SK-N-SH (cell line): ENCODE results near the gene STKLD1. TPM values are rescaled to one million over a fixed set of nuclear protein-coding genes. Genes with fewer than 3 reads are reported as not detected.

Experiments used
- CTCF ChIA-PET: fragments of 300-600, 350-600 bp; formaldehyde crosslinking; extraction: SDS; loops from one replicate; lab custom pipeline; 2021; lab: Yijun Ruan, JAX
- POLR2A ChIA-PET: fragments of 350-600 bp; sonication (Branson Sonifier 250); formaldehyde crosslinking; extraction: SDS; loops from one replicate; lab custom pipeline; 2020; ENCODE audit warnings: antibody characterized with exemption, inconsistent platforms; lab: Yijun Ruan, JAX
- DNase-seq: peaks from one replicate; pipeline ENCODE4 v3.0.0; 2012
- H2AFZ ChIP-seq: fragments of 200-600 bp; sonication (generic); 2 replicates; pipeline ENCODE4 v1.8.1; 2016; ENCODE audit warnings: antibody characterized with exemption, mild to moderate bottlenecking, low read depth
- H3F3A ChIP-seq: fragments of 200-600 bp; sonication (generic); replicated peaks from 2 replicates; pipeline ENCODE3; 2016; ENCODE audit warnings: antibody characterized with exemption, mild to moderate bottlenecking; ENCODE audit not compliant: insufficient read depth
- H3K27ac ChIP-seq, 2 experiments: fragments of 200-500 bp in 1 of 2; fragments of 200-600 bp in 1 of 2; sonication (Bioruptor generic) in 1 of 2; sonication (generic), shearing (Covaris generic) in 1 of 2; 2 replicates each; pipeline versions ENCODE4 v1.5.1 to v1.6.1; 2014 to 2016; ENCODE audit warnings: low read depth in 2 of 2, inconsistent platforms in 1 of 2, low read length in 1 of 2, mild to moderate bottlenecking in 1 of 2, mixed read lengths in 1 of 2
- H3K27me3 ChIP-seq: fragments of 200-600 bp; sonication (generic), shearing (Covaris generic); 2 replicates; pipeline ENCODE4 v1.6.1; 2016; ENCODE audit warnings: mixed run types; ENCODE audit not compliant: insufficient read depth
- H3K36me3 ChIP-seq, 2 experiments: fragments of 200-500 bp in 1 of 2; fragments of 200-600 bp in 1 of 2; sonication (Bioruptor generic) in 1 of 2; sonication (generic) in 1 of 2; replicated peaks in 1 of 2; 2 replicates each; pipeline versions ENCODE3 to v1.5.1; 2014 to 2016; ENCODE audit warnings: low read length in 1 of 2, mild to moderate bottlenecking in 1 of 2; ENCODE audit not compliant: insufficient read depth in 2 of 2, control insufficient read depth in 1 of 2
- H3K4me1 ChIP-seq, 2 experiments: fragments of 200-500 bp in 1 of 2; fragments of 200-600 bp in 1 of 2; sonication (Bioruptor generic) in 1 of 2; sonication (generic), shearing (Covaris generic) in 1 of 2; 2 replicates each; pipeline versions ENCODE4 v1.5.1 to v1.6.1; 2014 to 2016; ENCODE audit warnings: low read depth in 1 of 2, low read length in 1 of 2, mixed run types in 1 of 2; ENCODE audit not compliant: insufficient read depth in 2 of 2, control insufficient read depth in 1 of 2
- H3K4me2 ChIP-seq: fragments of 200-600 bp; sonication (generic), shearing (Covaris generic); 2 replicates; pipeline ENCODE4 v1.6.1; 2017; ENCODE audit warnings: mixed run types
- H3K4me3 ChIP-seq, 2 experiments: fragments of 200-500 bp in 1 of 2; fragments of 200-600 bp in 1 of 2; sonication (Bioruptor generic) in 1 of 2; sonication (generic), shearing (Covaris generic) in 1 of 2; 2 replicates each; pipeline versions ENCODE4 v1.5.1 to v1.8.1; 2014 to 2016; ENCODE audit warnings: low read depth in 2 of 2, inconsistent platforms in 1 of 2, low read length in 1 of 2, mild to moderate bottlenecking in 1 of 2, mixed read lengths in 1 of 2, moderate library complexity in 1 of 2
- H3K79me2 ChIP-seq: fragments of 200-600 bp; sonication (generic); 2 replicates; pipeline ENCODE4 v1.8.1; 2017; ENCODE audit warnings: mild to moderate bottlenecking; ENCODE audit not compliant: insufficient read depth
- H3K9ac ChIP-seq: fragments of 200-600 bp; sonication (generic); 2 replicates; pipeline ENCODE4 v1.6.1; 2017; ENCODE audit warnings: mixed run types
- H3K9me2 ChIP-seq: fragments of 200-600 bp; sonication (generic); 2 replicates; pipeline ENCODE4 v1.6.1; 2017; ENCODE audit warnings: mixed run types
- H3K9me3 ChIP-seq: fragments of 200-600 bp; sonication (generic); 2 replicates; pipeline ENCODE4 v1.6.1; 2017; ENCODE audit warnings: mixed run types, mild to moderate bottlenecking, moderate library complexity
- H4K20me1 ChIP-seq: fragments of 200-600 bp; sonication (generic); 2 replicates; pipeline ENCODE4 v1.6.1; 2017; ENCODE audit warnings: mild to moderate bottlenecking, mixed run types; ENCODE audit not compliant: insufficient read depth
- EP300 ChIP-seq, 2 experiments: IDR thresholded peaks; 2 replicates each; pipeline versions ENCODE4 v1.4.0 to v1.6.1; 2012; ENCODE audit warnings: borderline replicate concordance in 1 of 2, low read depth in 1 of 2, low read length in 1 of 2
- FOXJ3 ChIP-seq: sonication (generic); formaldehyde crosslinking; IDR thresholded peaks from 2 replicates; pipeline ENCODE4 v1.5.1; 2020; ENCODE audit warnings: mild to moderate bottlenecking, missing genetic modification reagents
- FOXM1 ChIP-seq: IDR thresholded peaks from 2 replicates; pipeline ENCODE4 v1.4.0; 2012; ENCODE audit warnings: low read depth, mild to moderate bottlenecking
- JUND ChIP-seq: IDR thresholded peaks from 2 replicates; pipeline ENCODE4 v1.4.0; 2012
- MXI1 ChIP-seq: IDR thresholded peaks from 2 replicates; pipeline ENCODE4 v1.6.1; 2012; ENCODE audit warnings: mild to moderate bottlenecking, low read depth, low read length, improper control_type of control experiment
- NFIC ChIP-seq: IDR thresholded peaks from 2 replicates; pipeline ENCODE4 v1.4.0; 2012; ENCODE audit warnings: borderline replicate concordance
- RAD21 ChIP-seq: IDR thresholded peaks from 2 replicates; pipeline ENCODE4 v1.6.1; 2012; ENCODE audit warnings: mild to moderate bottlenecking, low read length
- RXRA ChIP-seq: IDR thresholded peaks from 2 replicates; pipeline ENCODE4 v1.4.0; 2012; ENCODE audit warnings: low read depth, mild to moderate bottlenecking, borderline replicate concordance
- SMC3 ChIP-seq: IDR thresholded peaks from 2 replicates; pipeline ENCODE4 v1.6.1; 2012; ENCODE audit warnings: low read depth, low read length, improper control_type of control experiment
- USF2 ChIP-seq: fragments of 150-350 bp; IDR thresholded peaks from 2 replicates; pipeline ENCODE4 v1.6.1; 2017; ENCODE audit warnings: antibody characterized with exemption, low read length, low read depth, borderline replicate concordance
- YY1 ChIP-seq: IDR thresholded peaks from 2 replicates; pipeline ENCODE4 v1.4.0; 2012; ENCODE audit warnings: low read depth, mild to moderate bottlenecking
- ZBTB33 ChIP-seq: IDR thresholded peaks from 2 replicates; pipeline ENCODE4 v1.4.0; 2012; ENCODE audit warnings: low read depth, borderline replicate concordance
- WGBS: methylation state at CpG from one replicate; pipeline ENCODE4 v1.1.6; 2017; ENCODE audit warnings: low lambda C conversion rate; 5-methylcytosine and 5-hydroxymethylcytosine counted together
- polyA plus RNA-seq, 3 experiments: library from polyadenylated mRNA; depleted of rRNA; stranded (reverse); fragments of >200 nt; gene quantifications; 2 replicates each; pipeline ENCODE4 v1.2.3, GENCODE V29; 2012
- TF ChIP-seq, protein P1 (sequence below): IDR thresholded peaks from 2 replicates; pipeline ENCODE4 v1.6.1; 2012; ENCODE audit warnings: mild to moderate bottlenecking, low read depth, low read length, moderate library complexity

Gene STKLD1
- polyA plus RNA-seq, 1 of the 3 experiments (the other 2 are of a cell fraction) = 2.3 TPM

GRCh38 chr9:133441571-133441970 is 65.4 kb downstream of the STKLD1 start:
- no peak for DNase-seq
- no peak overlapping the region for H3K27ac ChIP-seq
- no peak overlapping the region for H3K4me3 ChIP-seq
- no peak overlapping the region for H2AFZ ChIP-seq
- TF ChIP-seq USF2 = no peak
- no peak for TF ChIP-seq FOXM1
- no peak for TF ChIP-seq EP300 (IDR thresholded peaks at IDR 0.05; ENCODE audit: borderline replicate concordance in 1 of 2, low read depth in 1 of 2, low read length in 1 of 2)
- TF ChIP-seq RXRA = no peak
- no peaks in the 10 kb centered on the region for H3K27me3 ChIP-seq
- 64% methylated on average over 3 of the region's 5 CpGs for WGBS
- no peaks in the 10 kb centered on the region for H3K36me3 ChIP-seq
- no peaks in the 10 kb centered on the region for H3K79me2 ChIP-seq
- no peaks in the 10 kb centered on the region for H3K4me1 ChIP-seq
- no peaks in the 10 kb centered on the region for H3K9me2 ChIP-seq
- H4K20me1 ChIP-seq = no peaks in the 10 kb centered on the region
- H3F3A ChIP-seq = no peaks in the 10 kb centered on the region
- CTCF ChIA-PET = no interaction called here
- H3K9me3 ChIP-seq = no peaks in the 10 kb centered on the region
- H3K9ac ChIP-seq = no peak overlapping the region
- POLR2A ChIA-PET = no interaction called here
- H3K4me2 ChIP-seq = no peak overlapping the region

GRCh38 chr9:133443248-133443647 is 67.1 kb downstream of the STKLD1 start:
- no peak for DNase-seq
- CTCF ChIA-PET = interaction anchor here (1.3 kb wide), 1 partner anchor 12 kb away, joined by 4 read pairs; no protein-coding TSS in a partner anchor

DNA sequence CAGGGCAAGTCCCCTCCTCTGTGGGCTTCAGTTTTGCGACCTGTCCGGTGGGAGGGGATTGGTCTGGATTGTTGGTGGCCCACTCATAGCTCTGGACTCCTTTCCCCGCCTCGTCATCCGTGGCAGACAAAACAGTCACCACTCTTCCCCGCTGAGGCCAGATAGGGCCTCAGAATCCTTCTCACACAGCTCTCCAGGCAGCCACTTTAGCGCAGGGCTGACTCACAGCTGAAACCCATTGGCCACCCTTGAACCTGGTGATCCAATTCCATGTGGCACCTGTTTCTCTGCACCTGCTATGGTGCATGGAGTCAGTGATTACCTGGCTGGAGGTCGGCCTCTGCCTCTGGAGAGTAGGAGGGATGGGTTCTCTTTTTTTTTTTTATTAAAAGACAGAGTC is 67.8 kb downstream of the STKLD1 start:
- Histone ChIP-seq H3K9me2 (no peaks in the 10 kb centered on the region), H3K27me3 (no peaks in the 10 kb centered on the region), H3K36me3 (no peaks in the 10 kb centered on the region), H3K79me2 (no peaks in the 10 kb centered on the region), H3K9ac (no peak overlapping the region), H3K4me1 (peaks cover 0 to 7% of the 10 kb centered on the region in 2 experiments; a peak in 2 of 4 replicates), H3F3A (no peaks in the 10 kb centered on the region), H3K9me3 (no peaks in the 10 kb centered on the region), H2AFZ (no peak overlapping the region), H3K4me2 (no peak overlapping the region), H3K4me3 (no peak overlapping the region), H3K27ac (no peak overlapping the region), H4K20me1 (no peaks in the 10 kb centered on the region)
- POLR2A ChIA-PET = no interaction called here
- no peak for DNase-seq
- CTCF ChIA-PET = interaction anchor here (1.2 to 1.3 kb wide), 3 partner anchors 11 to 299 kb away, joined by 3 to 4 read pairs (median 3); no protein-coding TSS in a partner anchor
- 77% methylated on average over 7 of the region's 8 CpGs for WGBS
- no peak for TF ChIP-seq USF2
- TF ChIP-seq SMC3 = no peak
- no peak for TF ChIP-seq MXI1
- TF ChIP-seq FOXM1 = no peak
- no peak for TF ChIP-seq ZBTB33
- no peak for TF ChIP-seq RAD21
- TF ChIP-seq YY1 = no peak
- TF ChIP-seq JUND = no peak
- TF ChIP-seq, protein P1, sequence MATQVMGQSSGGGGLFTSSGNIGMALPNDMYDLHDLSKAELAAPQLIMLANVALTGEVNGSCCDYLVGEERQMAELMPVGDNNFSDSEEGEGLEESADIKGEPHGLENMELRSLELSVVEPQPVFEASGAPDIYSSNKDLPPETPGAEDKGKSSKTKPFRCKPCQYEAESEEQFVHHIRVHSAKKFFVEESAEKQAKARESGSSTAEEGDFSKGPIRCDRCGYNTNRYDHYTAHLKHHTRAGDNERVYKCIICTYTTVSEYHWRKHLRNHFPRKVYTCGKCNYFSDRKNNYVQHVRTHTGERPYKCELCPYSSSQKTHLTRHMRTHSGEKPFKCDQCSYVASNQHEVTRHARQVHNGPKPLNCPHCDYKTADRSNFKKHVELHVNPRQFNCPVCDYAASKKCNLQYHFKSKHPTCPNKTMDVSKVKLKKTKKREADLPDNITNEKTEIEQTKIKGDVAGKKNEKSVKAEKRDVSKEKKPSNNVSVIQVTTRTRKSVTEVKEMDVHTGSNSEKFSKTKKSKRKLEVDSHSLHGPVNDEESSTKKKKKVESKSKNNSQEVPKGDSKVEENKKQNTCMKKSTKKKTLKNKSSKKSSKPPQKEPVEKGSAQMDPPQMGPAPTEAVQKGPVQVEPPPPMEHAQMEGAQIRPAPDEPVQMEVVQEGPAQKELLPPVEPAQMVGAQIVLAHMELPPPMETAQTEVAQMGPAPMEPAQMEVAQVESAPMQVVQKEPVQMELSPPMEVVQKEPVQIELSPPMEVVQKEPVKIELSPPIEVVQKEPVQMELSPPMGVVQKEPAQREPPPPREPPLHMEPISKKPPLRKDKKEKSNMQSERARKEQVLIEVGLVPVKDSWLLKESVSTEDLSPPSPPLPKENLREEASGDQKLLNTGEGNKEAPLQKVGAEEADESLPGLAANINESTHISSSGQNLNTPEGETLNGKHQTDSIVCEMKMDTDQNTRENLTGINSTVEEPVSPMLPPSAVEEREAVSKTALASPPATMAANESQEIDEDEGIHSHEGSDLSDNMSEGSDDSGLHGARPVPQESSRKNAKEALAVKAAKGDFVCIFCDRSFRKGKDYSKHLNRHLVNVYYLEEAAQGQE = no peak
- no peak for TF ChIP-seq RXRA
- TF ChIP-seq EP300 (IDR thresholded peaks at IDR 0.05; ENCODE audit: borderline replicate concordance in 1 of 2, low read depth in 1 of 2, low read length in 1 of 2) = no peak
- no peak for TF ChIP-seq FOXJ3 (CRISPR knock-in tag)

More at GRCh38 chr9:133443248-133443647, 67.1 kb downstream of the STKLD1 start:
- no peak overlapping the region for H3K27ac ChIP-seq
- TF ChIP-seq EP300 (IDR thresholded peaks at IDR 0.05; ENCODE audit: borderline replicate concordance in 1 of 2, low read depth in 1 of 2, low read length in 1 of 2) = no peak
- TF ChIP-seq NFIC = no peak
- TF ChIP-seq, all 33 proteins: peak for 0
- no peak overlapping the region for H3K9ac ChIP-seq
- H3K27me3 ChIP-seq = no peaks in the 10 kb centered on the region
- H3K4me1 ChIP-seq = no peaks in the 10 kb centered on the region; a peak in 1 of 4 replicates
- 95% methylated on average over 4 of the region's 15 CpGs for WGBS
- H3K4me3 ChIP-seq = no peak overlapping the region
- no peaks in the 10 kb centered on the region for H3K9me2 ChIP-seq
- no peak overlapping the region for H3K4me2 ChIP-seq
- POLR2A ChIA-PET = no interaction called here
- no peaks in the 10 kb centered on the region for H3K36me3 ChIP-seq
- H4K20me1 ChIP-seq = no peaks in the 10 kb centered on the region
- no peak overlapping the region for H2AFZ ChIP-seq
- H3K79me2 ChIP-seq = no peaks in the 10 kb centered on the region
- no peaks in the 10 kb centered on the region for H3K9me3 ChIP-seq
- no peaks in the 10 kb centered on the region for H3F3A ChIP-seq
